WI38 (cell line): ENCODE data around the gene RASA2.

Experiments used
- H3K4me3 ChIP-seq: 2 replicates; pipeline ENCODE4 v1.5.1; 2011; ENCODE audit warnings: low read depth, mild to moderate bottlenecking, control low read depth, low read length
- TF ChIP-seq, protein P1 (sequence below): IDR thresholded peaks from 2 replicates; pipeline ENCODE4 v1.5.1; 2012; ENCODE audit warnings: low read depth, mild to moderate bottlenecking, control low read depth, low read length

The RASA2 gene

GRCh38 chr3:141655801-141656200, 169.0 kb downstream of the RASA2 start:
- no peak overlapping the region for H3K4me3 ChIP-seq
- TF ChIP-seq, protein P1, sequence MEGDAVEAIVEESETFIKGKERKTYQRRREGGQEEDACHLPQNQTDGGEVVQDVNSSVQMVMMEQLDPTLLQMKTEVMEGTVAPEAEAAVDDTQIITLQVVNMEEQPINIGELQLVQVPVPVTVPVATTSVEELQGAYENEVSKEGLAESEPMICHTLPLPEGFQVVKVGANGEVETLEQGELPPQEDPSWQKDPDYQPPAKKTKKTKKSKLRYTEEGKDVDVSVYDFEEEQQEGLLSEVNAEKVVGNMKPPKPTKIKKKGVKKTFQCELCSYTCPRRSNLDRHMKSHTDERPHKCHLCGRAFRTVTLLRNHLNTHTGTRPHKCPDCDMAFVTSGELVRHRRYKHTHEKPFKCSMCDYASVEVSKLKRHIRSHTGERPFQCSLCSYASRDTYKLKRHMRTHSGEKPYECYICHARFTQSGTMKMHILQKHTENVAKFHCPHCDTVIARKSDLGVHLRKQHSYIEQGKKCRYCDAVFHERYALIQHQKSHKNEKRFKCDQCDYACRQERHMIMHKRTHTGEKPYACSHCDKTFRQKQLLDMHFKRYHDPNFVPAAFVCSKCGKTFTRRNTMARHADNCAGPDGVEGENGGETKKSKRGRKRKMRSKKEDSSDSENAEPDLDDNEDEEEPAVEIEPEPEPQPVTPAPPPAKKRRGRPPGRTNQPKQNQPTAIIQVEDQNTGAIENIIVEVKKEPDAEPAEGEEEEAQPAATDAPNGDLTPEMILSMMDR: no peak

DNA sequence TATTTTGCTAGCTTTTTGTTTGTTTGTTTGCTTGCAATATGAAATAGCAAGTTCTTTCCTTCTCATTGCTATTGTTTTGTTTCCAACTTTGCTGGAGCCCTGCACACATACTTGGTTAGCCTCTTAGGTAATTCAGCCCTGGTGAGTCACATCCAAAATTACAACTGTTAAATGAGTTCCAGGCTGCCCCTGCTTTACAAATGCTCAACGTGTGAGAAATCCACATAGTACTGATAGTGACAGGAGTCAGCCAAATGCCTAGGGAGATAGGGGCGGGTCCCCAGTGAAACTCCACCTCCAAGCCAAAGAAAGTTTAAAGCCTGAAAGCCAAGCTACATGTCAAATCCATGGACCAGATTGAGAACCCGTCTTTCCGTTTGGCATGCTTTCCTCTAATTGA, 169.9 kb downstream of the RASA2 start:
- no peak overlapping the region for H3K4me3 ChIP-seq
- TF ChIP-seq, protein P1: no peak

- H3K4me3 ChIP-seq: no peak overlapping the region
- TF ChIP-seq, protein P1: no peak
Observed at GRCh38 chr3:141657516-141657915, 170.7 kb downstream of the RASA2 start.

DNA sequence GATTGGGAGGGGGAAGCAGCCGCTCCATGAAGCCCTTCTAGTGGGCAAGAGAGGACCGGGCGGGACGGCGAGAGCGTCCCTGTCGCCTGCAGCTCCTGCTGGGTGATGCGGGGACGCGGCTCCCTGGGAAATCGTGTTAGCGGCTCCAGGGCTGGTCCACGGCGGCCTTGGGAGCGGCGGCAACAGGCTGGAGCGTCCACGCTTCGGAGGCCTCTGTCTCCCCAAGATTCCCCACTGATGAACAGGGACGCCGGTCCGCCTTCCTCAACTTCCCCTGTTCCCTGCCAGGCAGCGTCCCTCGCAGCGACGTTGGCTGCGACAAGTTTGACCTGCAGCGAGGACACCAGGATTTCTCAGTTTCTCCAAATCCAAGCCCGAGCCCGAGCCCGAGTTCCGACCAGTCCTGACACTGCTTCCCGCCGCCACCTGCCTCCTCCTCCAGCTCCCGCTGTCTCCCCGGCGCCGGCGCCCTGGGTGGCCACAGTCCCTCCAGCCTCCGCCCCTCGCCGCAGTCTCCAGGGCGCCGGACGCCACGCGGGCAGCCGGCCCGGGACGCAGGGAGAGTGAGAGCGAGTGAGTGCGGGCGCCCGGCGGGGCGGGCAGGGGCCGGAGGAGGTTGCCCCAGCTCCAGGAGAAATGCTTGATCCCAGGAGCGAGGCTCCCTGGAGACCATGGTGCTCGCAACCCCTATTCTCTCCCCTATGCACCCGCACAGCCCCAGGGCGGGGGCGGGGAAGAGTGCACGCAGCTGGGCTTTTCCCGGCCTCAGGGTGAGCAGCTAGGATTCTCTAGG, 173.2 kb downstream of the RASA2 start:
- TF ChIP-seq, protein P1: no peak
- peak overlapping the region; percentile 67 for H3K4me3 ChIP-seq

DNA sequence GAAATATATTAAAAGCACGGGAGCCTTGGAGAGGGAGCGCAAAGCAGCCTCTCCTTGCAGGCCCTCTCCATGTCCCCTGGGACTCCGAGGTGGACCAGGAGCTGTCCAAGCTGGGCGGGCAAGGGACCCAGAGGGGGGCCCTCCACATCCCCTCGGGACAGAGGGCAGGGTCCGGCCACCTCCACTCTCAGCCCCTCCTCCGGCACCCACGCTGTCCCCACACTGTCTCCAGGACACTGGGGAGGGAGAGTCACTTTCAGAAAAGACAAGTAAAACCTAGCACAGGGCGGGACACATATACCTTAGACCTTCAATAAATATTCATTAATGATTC, 173.8 kb downstream of the RASA2 start:
- peak overlapping the region; percentile 67 for H3K4me3 ChIP-seq

DNA sequence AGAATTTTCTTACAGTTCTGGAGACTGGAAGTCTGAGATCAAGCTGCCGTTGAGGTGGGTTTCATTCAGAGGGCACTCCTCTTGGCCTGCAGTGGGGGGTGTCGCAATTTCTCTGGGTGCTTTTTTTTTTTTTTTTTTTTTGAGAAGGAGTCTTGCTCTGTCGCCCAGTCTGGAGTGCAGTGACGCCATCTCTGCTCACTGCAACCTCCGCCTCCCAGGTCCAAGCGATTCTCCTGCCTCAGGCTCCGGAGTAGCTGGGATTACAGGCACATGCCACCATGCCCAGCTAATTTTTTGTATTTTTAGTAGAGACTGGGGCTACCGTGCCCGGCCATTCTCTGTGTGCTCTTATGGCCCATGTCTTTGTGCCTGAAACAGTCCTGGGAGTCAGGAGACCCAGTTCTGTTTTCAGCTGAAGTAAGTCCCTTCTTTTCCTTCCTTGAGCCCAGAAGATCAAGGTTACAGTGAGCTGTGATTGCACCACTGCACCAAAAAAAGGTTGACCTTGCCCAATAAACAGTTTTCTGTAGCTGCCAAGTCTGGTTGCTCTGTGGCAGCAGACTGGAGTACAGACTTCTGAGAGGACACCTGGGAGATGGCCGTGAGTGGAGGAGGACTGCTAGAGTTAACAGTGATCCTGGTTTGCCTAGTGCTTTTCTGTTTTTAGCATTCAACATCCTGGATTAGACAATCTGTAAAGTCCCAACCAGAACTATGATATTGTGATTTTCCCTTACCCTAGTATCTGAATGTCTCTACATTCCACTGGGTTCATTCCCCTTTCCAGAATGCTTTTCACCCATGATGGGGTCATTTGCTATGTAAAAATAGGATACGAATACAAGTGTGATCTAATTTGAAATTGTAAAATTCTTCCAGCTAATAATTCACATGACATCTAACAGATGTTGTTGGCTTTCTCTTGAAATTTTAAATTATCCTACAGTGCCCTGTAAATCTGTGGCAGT, 174.7 kb downstream of the RASA2 start:
- no peak overlapping the region for H3K4me3 ChIP-seq
- TF ChIP-seq, protein P1: no peak

More for the DNA sequence above, 173.8 kb downstream of the RASA2 start:
- TF ChIP-seq, protein P1: no peak

DNA sequence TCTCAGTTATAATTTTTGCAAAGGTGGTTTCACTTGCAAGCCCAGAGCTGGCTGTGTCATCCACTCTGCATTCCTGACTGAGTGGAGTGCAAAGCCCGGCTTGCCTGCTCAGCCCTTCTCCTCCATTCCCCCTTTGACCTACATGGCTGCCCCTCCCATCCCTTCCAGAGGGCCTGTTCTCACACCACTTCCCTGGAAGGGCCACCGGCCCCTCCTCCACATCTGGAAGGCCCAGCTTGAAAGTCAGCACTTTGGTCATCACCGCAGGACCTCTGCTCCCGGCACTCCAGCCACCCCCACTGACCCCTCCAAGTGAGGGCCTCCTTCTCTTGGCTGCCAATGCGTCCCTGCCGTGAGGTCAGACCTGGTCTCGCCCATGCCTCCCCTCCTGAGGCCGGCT, 177.2 kb downstream of the RASA2 start:
- no peak overlapping the region for H3K4me3 ChIP-seq
- TF ChIP-seq, protein P1: no peak
